GM12878 (cell line): ENCODE data around the gene DDX39B. TPM values are rescaled to one million over a fixed set of nuclear protein-coding genes. Genes with fewer than 3 reads are reported as not detected.

ENCODE experiments used
- ATAC-seq: fragments of 200-7000 bp; cut with Tn5 transposase; 3 replicates; pipeline ENCODE4 v1.9.1; 2020; ENCODE audit warnings: mild to moderate bottlenecking, moderate library complexity
- BruUV-seq: library from RNA; stranded (reverse); fragments of 400-500 nt; replicated peaks from 2 replicates; lab custom pipeline; 2021; lab: Mats Ljungman, UMichigan
- CTCF ChIA-PET: fragments of 300-600 bp; sonication (Branson Sonifier 250); formaldehyde crosslinking; extraction: SDS; loops from one replicate; lab custom pipeline; 2021; ENCODE audit warnings: inconsistent platforms; lab: Yijun Ruan, JAX
- POLR2A ChIA-PET: fragments of 350-600 bp; formaldehyde crosslinking; extraction: SDS; loops from one replicate; lab custom pipeline; 2021; ENCODE audit warnings: inconsistent platforms; lab: Charles Lee
- RAD21 ChIA-PET: fragments of 300-600 bp; sonication (Branson Sonifier 250); formaldehyde crosslinking; loops from one replicate; lab custom pipeline; 2023; ENCODE audit warnings: antibody characterized with exemption; ENCODE audit not compliant: unreplicated experiment; lab: Charles Lee
- SMC1A ChIA-PET: fragments of 300-600 bp; sonication (Branson Sonifier 250); formaldehyde crosslinking; loops from one replicate; lab custom pipeline; 2023; ENCODE audit not compliant: unreplicated experiment, uncharacterized antibody; lab: Charles Lee
- DNase-seq: peaks from one replicate; pipeline ENCODE4 v3.0.0-alpha.2; 2011; ENCODE audit warnings: low read depth, low spot score
- FAIRE-seq: peaks from 3 replicates; lab custom pipeline; 2011; peaks lifted over from hg19 to GRCh38; lab: Jason Lieb, UNC
- H2AFZ ChIP-seq: 2 replicates; pipeline ENCODE4 v1.6.0; 2011; ENCODE audit warnings: low read depth, low read length, control low read depth; ENCODE audit not compliant: control insufficient read depth
- H3K27ac ChIP-seq: 2 replicates; pipeline ENCODE4 v1.5.1; 2011; ENCODE audit warnings: control low read depth; ENCODE audit not compliant: control insufficient read depth, insufficient read depth
- H3K27me3 ChIP-seq, 2 experiments: replicated peaks in 1 of 2; 2 replicates each; pipeline versions ENCODE4 v1.6.0 to v1.6.1; 2011; ENCODE audit warnings: low read length in 1 of 2; ENCODE audit not compliant: control insufficient read depth in 2 of 2, insufficient read depth in 2 of 2
- H3K36me3 ChIP-seq, 2 experiments: 2 replicates each; pipeline ENCODE4 v1.5.1; 2011; ENCODE audit warnings: low read length in 1 of 2; ENCODE audit not compliant: control insufficient read depth in 2 of 2, insufficient read depth in 2 of 2
- H3K4me1 ChIP-seq: 2 replicates; pipeline ENCODE4 v1.6.1; 2011; ENCODE audit warnings: mild to moderate bottlenecking, low read length, moderate library complexity, mixed read lengths; ENCODE audit not compliant: control insufficient read depth, insufficient read depth
- H3K4me2 ChIP-seq: 2 replicates; pipeline ENCODE4 v1.6.0; 2011; ENCODE audit warnings: control low read depth; ENCODE audit not compliant: control insufficient read depth, insufficient read depth
- H3K4me3 ChIP-seq: fragments of 200-600 bp; sonication (generic); 2 replicates; pipeline ENCODE4 v1.5.1; 2016
- H3K79me2 ChIP-seq: 2 replicates; pipeline ENCODE4 v1.6.0; 2011; ENCODE audit warnings: low read length; ENCODE audit not compliant: control insufficient read depth, insufficient read depth
- H3K9ac ChIP-seq: 2 replicates; pipeline ENCODE4 v1.8.0; 2011; ENCODE audit warnings: low read length, control low read depth, mixed read lengths; ENCODE audit not compliant: control insufficient read depth, insufficient read depth
- H3K9me3 ChIP-seq: replicated peaks from 3 replicates; pipeline ENCODE4 v1.5.1; 2011; ENCODE audit warnings: mild to moderate bottlenecking, low read length; ENCODE audit not compliant: control insufficient read depth, insufficient read depth
- H4K20me1 ChIP-seq: 2 replicates; pipeline ENCODE4 v1.6.0; 2011; ENCODE audit not compliant: control insufficient read depth, insufficient read depth
- ATF7 ChIP-seq: fragments of 450-650 bp; IDR thresholded peaks from 2 replicates; pipeline ENCODE4 v1.6.1; 2016; ENCODE audit warnings: low read depth, mild to moderate bottlenecking
- BACH1 ChIP-seq: fragments of 450-650 bp; IDR thresholded peaks from 2 replicates; pipeline ENCODE4 v1.6.1; 2017; ENCODE audit warnings: mild to moderate bottlenecking, borderline replicate concordance
- BCL11A ChIP-seq: IDR thresholded peaks from 2 replicates; pipeline ENCODE4 v1.6.1; 2011; ENCODE audit warnings: low read depth, low read length
- BHLHE40 ChIP-seq, 2 experiments: fragments of 450-650 bp in 1 of 2; IDR thresholded peaks; 2 replicates each; pipeline ENCODE4 v1.6.1; 2011 to 2017; ENCODE audit warnings: low read depth in 2 of 2, borderline replicate concordance in 1 of 2, improper control_type of control experiment in 1 of 2, low read length in 1 of 2, mild to moderate bottlenecking in 1 of 2
- EED ChIP-seq: sonication (generic); IDR thresholded peaks from 2 replicates; pipeline ENCODE4 v1.6.1; 2016; ENCODE audit warnings: antibody characterized with exemption, low read depth
- EGR1 ChIP-seq, 2 experiments: IDR thresholded peaks; 1 replicate in 1 of 2; 2 replicates in 1 of 2; pipeline ENCODE4 v1.6.1; 2011 to 2012; ENCODE audit warnings: low read depth in 2 of 2, low read length in 2 of 2, borderline replicate concordance in 1 of 2, mild to moderate bottlenecking in 1 of 2, moderate library complexity in 1 of 2
- EP300 ChIP-seq, 2 experiments: fragments of 150-350 bp in 1 of 2; IDR thresholded peaks; 2 replicates each; pipeline ENCODE4 v1.6.1; 2011 to 2012; ENCODE audit warnings: low read depth in 2 of 2, low read length in 2 of 2, borderline replicate concordance in 1 of 2, improper control_type of control experiment in 1 of 2, inconsistent platforms in 1 of 2; ENCODE audit not compliant: control insufficient read depth in 1 of 2
- ETV6 ChIP-seq, 2 experiments: fragments of 450-650 bp in 1 of 2; IDR thresholded peaks in 1 of 2; conservative IDR thresholded peaks in 1 of 2; 2 replicates each; pipeline ENCODE4 v1.6.1; 2014; ENCODE audit warnings: antibody characterized with exemption in 1 of 2, borderline replicate concordance in 1 of 2, low read depth in 1 of 2, mild to moderate bottlenecking in 1 of 2, moderate library complexity in 1 of 2
- GATAD2B ChIP-seq: fragments of 450-650 bp; conservative IDR thresholded peaks from 2 replicates; pipeline ENCODE4 v1.6.1; 2017; ENCODE audit warnings: low read depth, mild to moderate bottlenecking, moderate library complexity
- HDAC2 ChIP-seq: fragments of 200-600 bp; sonication (generic); IDR thresholded peaks from 2 replicates; pipeline ENCODE4 v1.6.1; 2017
- JUNB ChIP-seq: IDR thresholded peaks from 2 replicates; pipeline ENCODE4 v1.6.1; 2016; ENCODE audit warnings: antibody characterized with exemption, mild to moderate bottlenecking
- MYC ChIP-seq: IDR thresholded peaks from 2 replicates; pipeline ENCODE4 v1.6.1; 2011; ENCODE audit warnings: mild to moderate bottlenecking, low read length, moderate library complexity, inconsistent platforms; ENCODE audit not compliant: insufficient read depth, insufficient replicate concordance, insufficient read length, severe bottlenecking
- PAX8 ChIP-seq: fragments of 450-650 bp; IDR thresholded peaks from 2 replicates; pipeline ENCODE4 v1.6.1; 2017; ENCODE audit warnings: mild to moderate bottlenecking, moderate library complexity
- POLR2A ChIP-seq: IDR thresholded peaks from 2 replicates; pipeline ENCODE4 v1.6.1; 2011; ENCODE audit warnings: low read depth, mild to moderate bottlenecking, low read length
- RCOR1 ChIP-seq: conservative IDR thresholded peaks from 2 replicates; pipeline ENCODE4 v1.6.1; 2012; ENCODE audit warnings: low read depth, low read length, improper control_type of control experiment
- RUNX3 ChIP-seq: IDR thresholded peaks from 2 replicates; pipeline ENCODE4 v1.6.1; 2012; ENCODE audit warnings: low read length, inconsistent platforms
- SP1 ChIP-seq: IDR thresholded peaks from one replicate; pipeline ENCODE4 v1.6.1; 2011; ENCODE audit warnings: low read depth, low read length
- TARDBP ChIP-seq: IDR thresholded peaks from 2 replicates; pipeline ENCODE4 v1.6.1; 2016; ENCODE audit warnings: borderline replicate concordance
- YBX1 ChIP-seq: fragments of 450-650 bp; IDR thresholded peaks from 2 replicates; pipeline ENCODE4 v1.6.1; 2016; ENCODE audit warnings: antibody characterized with exemption
- YY1 ChIP-seq: IDR thresholded peaks from 2 replicates; pipeline ENCODE4 v1.6.1; 2011; ENCODE audit warnings: low read depth, mild to moderate bottlenecking, low read length
- ZNF384 ChIP-seq: IDR thresholded peaks from 2 replicates; pipeline ENCODE4 v1.6.1; 2012; ENCODE audit warnings: low read depth, mild to moderate bottlenecking, low read length, improper control_type of control experiment, borderline replicate concordance
- WGBS: methylation state at CpG from one replicate; pipeline ENCODE4 v1.1.6; 2016; ENCODE audit warnings: low lambda C conversion rate; ENCODE audit not compliant: insufficient replicate concordance, insufficient coverage; ENCODE audit errors: missing lambda C conversion rate; 5-methylcytosine and 5-hydroxymethylcytosine counted together
- in situ Hi-C: fragments of 300-500 bp; cut with MboI; formaldehyde crosslinking; loops from 9 replicates; pipeline ENCODE4 v1.14.3; 2018; ENCODE audit warnings: mixed read lengths
- intact Hi-C: fragments of 100-400 bp; cut with micrococcal nuclease; formaldehyde crosslinking; loops from one replicate; pipeline ENCODE4 v1.14.2; 2022; ENCODE audit not compliant: unreplicated experiment
- polyA plus RNA-seq, 11 experiments: library from polyadenylated mRNA; depleted of rRNA in 4 of 11; unstranded in 6 of 11; stranded (reverse) in 5 of 11; fragments of >200 nt; fragmentation: Nextera tagmentation in 4 of 11; fragmentation: Illumina TruSeq in 1 of 11; extraction: Ambion mirVana in 4 of 11; extraction: Trizol in 1 of 11; gene quantifications; 1 replicate in 1 of 11; 2 replicates in 10 of 11; pipeline versions ENCODE4 v1.2.1 to v1.2.3, GENCODE V29; 2011 to 2016; ENCODE audit warnings: inconsistent platforms in 2 of 11, missing spikeins in 2 of 11, low read depth in 1 of 11
- total RNA-seq, 4 experiments: library from RNA; depleted of rRNA in 3 of 4; stranded (reverse); fragments of >200 nt in 3 of 4; fragmentation: Illumina TruSeq in 1 of 4; extraction: Trizol in 1 of 4; gene quantifications; 2 replicates each; pipeline versions ENCODE4 v1.2.1 to v1.2.3, GENCODE V29; 2013 to 2021
- TF ChIP-seq, protein P1 (sequence below): IDR thresholded peaks from 2 replicates; pipeline ENCODE4 v1.6.1; 2011; ENCODE audit warnings: borderline replicate concordance, low read depth, mild to moderate bottlenecking, moderate library complexity, low read length; ENCODE audit not compliant: insufficient read depth, poor library complexity, severe bottlenecking

The DDX39B gene
- total and polyA plus RNA-seq, 10 of the 15 experiments (the other 5 are each of a cell fraction or from before 2014, with no cell fraction given): 271 to 661 (median 330) TPM

DNA sequence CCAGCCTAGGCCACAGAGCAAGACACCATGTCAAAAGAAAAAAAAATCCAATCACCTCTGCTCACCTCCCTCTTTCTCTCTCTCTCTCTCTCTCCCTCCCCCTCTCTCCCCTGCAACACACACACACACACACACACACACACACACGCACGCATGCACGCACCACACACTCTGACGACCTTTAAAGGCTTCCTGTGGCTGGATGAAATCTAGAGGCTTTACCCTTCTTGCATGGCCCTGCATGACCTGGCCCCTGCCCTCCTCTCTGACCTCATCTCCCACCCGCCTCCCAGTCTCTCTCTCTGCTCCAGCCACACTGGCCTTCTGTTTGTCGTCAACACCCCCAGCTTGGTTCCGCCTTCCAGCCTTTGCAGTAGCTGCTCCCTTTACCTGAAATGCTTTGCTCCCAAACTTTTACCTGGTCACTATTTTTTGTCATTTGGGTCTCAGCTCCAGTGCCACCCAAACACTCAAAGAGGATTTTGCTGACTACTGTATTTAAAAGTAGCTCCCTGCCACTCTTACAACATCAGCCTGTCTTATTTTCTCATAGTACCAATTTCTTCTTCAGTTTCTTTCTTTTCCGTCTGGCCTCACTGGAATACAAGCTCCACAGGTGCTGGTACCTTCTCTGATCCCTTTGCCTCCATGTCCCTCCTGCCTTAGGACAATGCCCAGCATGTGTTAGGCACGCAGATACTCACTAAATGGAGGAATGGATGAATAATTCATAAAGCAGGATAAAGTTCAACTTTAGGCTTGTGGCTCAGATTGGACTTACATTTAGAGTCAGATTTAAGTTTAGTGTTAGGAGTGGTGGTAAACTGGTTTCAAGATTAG lies 25.9 kb upstream of the DDX39B start:
- H3K9ac ChIP-seq: peak overlapping the region; percentile 52; the same call in 1 of the 2 replicates
- no peak for DNase-seq
- H3K27ac ChIP-seq: peak overlapping the region; percentile 90
- 14% methylated on average over 6 of the region's 9 CpGs for WGBS
- H3K9me3 ChIP-seq: no peaks in the 10 kb centered on the region
- H4K20me1 ChIP-seq: no peaks in the 10 kb centered on the region
- RAD21 ChIA-PET: interaction anchor here (0.9 to 5.5 kb wide), 10 partner anchors 8 to 295 kb away, joined by 3 to 62 read pairs (median 6); partner anchors contain the start of genes LTB and NEU1
- FAIRE-seq: no peak
- POLR2A ChIA-PET: interaction anchor here (0.5 to 15.1 kb wide), 9 partner anchors 9 to 264 kb away, joined by 3 to 222 read pairs (median 6); partner anchors contain the start of genes ATP6V1G2, LST1, LTB and NCR3
- H3K4me2 ChIP-seq: peak overlapping the region; percentile 82
- peak overlapping the region; percentile 8; the same call in 1 of the 2 replicates for H3K4me3 ChIP-seq
- H3K36me3 ChIP-seq: 0 out of 4 replicates have a peak, but pooled peaks cover 0 to 4% of the 10 kb centered on the region in 2 experiments
- TSS peak; percentile 38 for BruUV-seq
- in situ Hi-C loops: loop anchor here (25.0 kb wide), 2 partner anchors 1045 to 1395 kb away; partner anchors contain the start of genes BRD2 and HLA-DMA
- H3K4me1 ChIP-seq: peaks cover 64% of the 10 kb centered on the region
- ATAC-seq: peak; percentile 61
- H3K79me2 ChIP-seq: peaks cover 20% of the 10 kb centered on the region
- SMC1A ChIA-PET: interaction anchor here (1.0 to 45.5 kb wide), 4 partner anchors 13 to 75 kb away, joined by 3 to 1989 read pairs (median 996); partner anchors contain the start of genes ATP6V1G2, DDX39B, LST1 and LTA
- CTCF ChIA-PET: interaction anchor here (3.2 to 34.8 kb wide), 3 partner anchors 10 to 20 kb away, joined by 34 to 2098 read pairs (median 38); partner anchors contain the start of genes LST1, LTB, NCR3 and TNF
- H3K27me3 ChIP-seq: no peaks in the 10 kb centered on the region
- no peak overlapping the region for H2AFZ ChIP-seq
- intact Hi-C loops: loop anchor here (1.0 kb wide), 1 partner anchor 7 kb away; no protein-coding TSS in a partner anchor
- TF ChIP-seq JUNB (no peak; the same call in 1 of the 2 replicates), ETV6 (conservative IDR thresholded peaks at IDR 0.05 in 1 of 2, IDR thresholded peaks at IDR 0.05 in 1 of 2; ENCODE audit: borderline replicate concordance in 1 of 2, low read depth in 1 of 2) (peak in 1 of 2 experiments; percentile 72; a peak in 2 of 4 replicates), BHLHE40 (IDR thresholded peaks at IDR 0.05; ENCODE audit: borderline replicate concordance in 1 of 2, low read depth in 2 of 2, low read length in 1 of 2) (peak in 1 of 2 experiments; percentile 9; a peak in 1 of 4 replicates), EP300 (IDR thresholded peaks at IDR 0.05; ENCODE audit: borderline replicate concordance in 1 of 2, control insufficient read depth in 1 of 2, low read depth in 2 of 2, low read length in 2 of 2) (peak in 1 of 2 experiments; percentile 16; a peak in 1 of 4 replicates), RUNX3 (no peak), HDAC2 (no peak), ATF7 (peak; percentile 63), EED (peak; percentile 84), SP1 (peak; percentile 56), MYC (no peak), YBX1 (no peak), ZNF384 (peak; percentile 16; the same call in 1 of the 2 replicates), YY1 (0 out of 2 replicates have a peak, but pooled peaks have one; percentile 16), PAX8 (no peak), RCOR1 (no peak), BCL11A (no peak), BACH1 (no peak), POLR2A (no peak), EGR1 (IDR thresholded peaks at IDR 0.05; ENCODE audit: borderline replicate concordance in 1 of 2, low read depth in 2 of 2, low read length in 2 of 2) (0 out of 3 replicates have a peak, but pooled peaks of 1 of the 2 experiments have one; percentile 22), TARDBP (no peak), GATAD2B (0 out of 2 replicates have a peak, but pooled peaks have one; percentile 20)
- TF ChIP-seq, protein P1, sequence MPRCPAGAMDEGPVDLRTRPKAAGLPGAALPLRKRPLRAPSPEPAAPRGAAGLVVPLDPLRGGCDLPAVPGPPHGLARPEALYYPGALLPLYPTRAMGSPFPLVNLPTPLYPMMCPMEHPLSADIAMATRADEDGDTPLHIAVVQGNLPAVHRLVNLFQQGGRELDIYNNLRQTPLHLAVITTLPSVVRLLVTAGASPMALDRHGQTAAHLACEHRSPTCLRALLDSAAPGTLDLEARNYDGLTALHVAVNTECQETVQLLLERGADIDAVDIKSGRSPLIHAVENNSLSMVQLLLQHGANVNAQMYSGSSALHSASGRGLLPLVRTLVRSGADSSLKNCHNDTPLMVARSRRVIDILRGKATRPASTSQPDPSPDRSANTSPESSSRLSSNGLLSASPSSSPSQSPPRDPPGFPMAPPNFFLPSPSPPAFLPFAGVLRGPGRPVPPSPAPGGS: no peak
